Aortic smooth muscle cell (primary cell): Measurements from ENCODE around the gene SMIM35. TPM values are rescaled to one million over a fixed set of nuclear protein-coding genes. Genes with fewer than 3 reads are reported as not detected.

Source experiments
- total RNA-seq: library from RNA; depleted of rRNA; stranded (reverse); fragments of >200 nt; gene quantifications from 2 replicates; pipeline ENCODE4 v1.2.3, GENCODE V29; 2014

SMIM35 gene
- total RNA-seq = not detected in 2 replicates

DNA sequence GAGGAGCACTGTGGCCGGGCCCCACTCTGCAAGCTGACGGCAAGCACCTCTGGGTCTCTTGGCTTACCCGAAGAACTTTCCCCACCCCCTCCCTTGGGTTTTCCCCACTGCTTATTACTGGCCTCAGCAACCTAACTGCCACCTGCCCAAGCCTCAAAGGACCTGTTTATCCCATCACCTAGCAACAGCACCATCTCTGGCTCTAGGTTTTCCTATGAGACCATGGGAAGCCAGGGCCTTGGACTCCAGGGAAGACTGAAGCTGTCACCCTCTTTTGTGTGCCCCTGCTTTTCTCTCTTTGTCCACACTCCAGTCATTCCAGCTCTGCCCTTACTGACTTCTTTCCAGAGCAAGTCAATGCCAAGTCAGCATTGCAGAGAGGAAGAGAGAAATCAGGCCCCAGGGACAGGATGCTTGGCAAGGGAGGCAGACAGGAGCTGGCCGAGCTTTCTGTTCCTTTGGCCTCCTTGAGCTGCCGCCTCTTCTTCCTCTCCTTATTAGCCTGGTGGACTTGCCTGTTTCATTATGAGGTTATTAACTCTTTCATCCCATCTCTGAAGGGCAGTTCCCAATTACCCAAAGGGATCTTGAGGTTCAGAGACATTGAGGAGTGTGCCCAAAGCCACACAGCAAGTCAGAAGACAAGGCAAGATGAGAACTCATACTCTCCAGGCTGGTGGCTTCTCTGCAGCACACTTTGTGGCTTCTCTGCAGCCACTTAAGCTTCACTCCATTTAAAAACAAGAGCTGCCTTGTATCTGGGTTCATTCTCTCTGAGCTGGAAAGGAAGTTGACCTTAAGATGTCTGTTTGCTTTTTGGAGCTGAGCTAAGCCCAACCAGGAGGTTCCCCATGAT, at the start of gene SMIM35:
Gene SMIM35, minus strand, starts transcription at position 51 of the 856 bp plus-strand sequence. CDS start 206 bp downstream, outside the sequence.

DNA sequence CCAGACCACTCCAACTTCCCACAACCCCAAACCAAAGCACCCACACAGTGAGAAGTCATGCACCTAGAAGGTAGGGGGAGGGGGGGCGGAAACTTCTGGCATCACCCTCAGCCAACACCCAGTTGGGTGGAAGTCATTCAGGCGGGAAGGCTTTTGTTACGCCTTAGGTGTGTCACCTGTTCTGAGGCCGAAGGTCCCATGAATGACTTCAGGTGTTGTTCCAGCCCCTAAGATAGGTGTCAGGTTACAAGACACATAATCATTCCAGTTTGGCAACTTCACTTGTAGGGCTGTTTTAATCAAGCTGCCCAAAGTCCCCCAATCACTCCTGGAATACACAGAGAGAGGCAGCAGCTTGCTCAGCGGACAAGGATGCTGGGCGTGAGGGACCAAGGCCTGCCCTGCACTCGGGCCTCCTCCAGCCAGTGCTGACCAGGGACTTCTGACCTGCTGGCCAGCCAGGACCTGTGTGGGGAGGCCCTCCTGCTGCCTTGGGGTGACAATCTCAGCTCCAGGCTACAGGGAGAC, 9.9 kb downstream of the SMIM35 start, which contains the start of gene TMPRSS4:
Gene TMPRSS4, plus strand, starts transcription at position 325 of the 528 bp plus-strand sequence. CDS start 225 bp downstream, outside the sequence.

GRCh38 chr11:117985953-117986887, 100.5 kb downstream of the SMIM35 start, which contains the start of gene IL10RA:
TSS of gene IL10RA (plus strand) at chr11:117986394. CDS start at chr11:117986468, 74 bp downstream.

Other genes starting within 250 kb of the SMIM35 start
- gene FXYD6, start 210.3 kb downstream of the SMIM35 start, total RNA-seq = 0.19 TPM in 1 of 2 replicates, not detected in the other
- not detected in 2 replicates for gene TMPRSS13, start 157.6 kb downstream of the SMIM35 start, total RNA-seq
- not detected in 2 replicates for gene IL10RA, start 100.6 kb downstream of the SMIM35 start, total RNA-seq
- gene TMPRSS4, start 9.9 kb downstream of the SMIM35 start, total RNA-seq = under 0.01 TPM in 1 of 2 replicates, not detected in the other
- not detected in 2 replicates for gene SCN4B, start 65.9 kb upstream of the SMIM35 start, total RNA-seq
- not detected in 2 replicates for gene SCN2B, start 89.7 kb upstream of the SMIM35 start, total RNA-seq
- not detected in 2 replicates for gene JAML, start 138.0 kb upstream of the SMIM35 start, total RNA-seq
- gene MPZL3, start 165.4 kb upstream of the SMIM35 start, total RNA-seq = 0.19 and 0.66 TPM in 2 replicates
- 0.56 and 2.0 TPM in 2 replicates for gene MPZL2, start 177.3 kb upstream of the SMIM35 start, total RNA-seq
- not detected in 2 replicates for gene CD3E, start 217.8 kb upstream of the SMIM35 start, total RNA-seq